ENCODE measurements around the gene SHMT2. TPM values are rescaled to one million over a fixed set of nuclear protein-coding genes. Genes with fewer than 3 reads are reported as not detected.

Gene SHMT2
- total RNA-seq, 1 experiment from 2014 or later: 421 TPM

GRCh38 chr12:57244312-57244696, 14.8 kb downstream of the SHMT2 start:
- Mint-ChIP-seq H3K4me1 (ENCODE audit: insufficient read depth, unreplicated experiment) (peaks cover 40% of the 10 kb centered on the region), H3K9me3 (ENCODE audit: unreplicated experiment) (no peaks in the 10 kb centered on the region), H3K4me3 (ENCODE audit: unreplicated experiment) (peak overlapping the region; percentile 67), H3K27ac (ENCODE audit: low read depth, unreplicated experiment) (no peak overlapping the region), H3K36me3 (ENCODE audit: insufficient read depth, unreplicated experiment) (no peaks in the 10 kb centered on the region), H3K27me3 (ENCODE audit: insufficient read depth, unreplicated experiment) (no peaks in the 10 kb centered on the region)
- ChIA-PET CTCF (interaction anchor here (0.5 to 9.8 kb wide), 20 partner anchors 8 to 525 kb away, joined by 3 to 188 read pairs (median 4); partner anchors contain the start of genes INHBE, NEMP1, NXPH4 and SHMT2), POLR2A (interaction anchor here (1.3 to 2.5 kb wide), 2 partner anchors 15 to 21 kb away, joined by 4 to 17 read pairs; partner anchors contain the start of gene SHMT2)
- no TSS peak for BruUV-seq (replicated peaks)
- no peak for DNase-seq (ENCODE audit: unreplicated experiment)
- intact Hi-C loops (cut with micrococcal nuclease): no loop called here
- TF ChIP-seq CTCF (IDR thresholded peaks at IDR 0.05; ENCODE audit: unreplicated experiment): no peak

GRCh38 chr12:57247041-57247440, 17.5 kb downstream of the SHMT2 start:
- no peak for TF ChIP-seq CTCF (IDR thresholded peaks at IDR 0.05; ENCODE audit: unreplicated experiment)
- no peak for DNase-seq (ENCODE audit: unreplicated experiment)
- ChIA-PET POLR2A (no interaction called here), CTCF (interaction anchor here (0.8 to 1.4 kb wide), 4 partner anchors 16 to 207 kb away, joined by 3 to 4 read pairs (median 3); partner anchors contain the start of gene INHBE)
- H3K4me3 Mint-ChIP-seq (ENCODE audit: unreplicated experiment): no peak overlapping the region
- BruUV-seq (replicated peaks): no TSS peak
- no peaks in the 10 kb centered on the region for H3K9me3 Mint-ChIP-seq (ENCODE audit: unreplicated experiment)
- H3K27me3 Mint-ChIP-seq (ENCODE audit: insufficient read depth, unreplicated experiment): no peaks in the 10 kb centered on the region
- H3K36me3 Mint-ChIP-seq (ENCODE audit: insufficient read depth, unreplicated experiment): no peaks in the 10 kb centered on the region
- H3K27ac Mint-ChIP-seq (ENCODE audit: low read depth, unreplicated experiment): no peak overlapping the region
- intact Hi-C loops (cut with micrococcal nuclease): no loop called here
- peaks cover 21% of the 10 kb centered on the region for H3K4me1 Mint-ChIP-seq (ENCODE audit: insufficient read depth, unreplicated experiment)

GRCh38 chr12:57248934-57249742, 19.6 kb downstream of the SHMT2 start:
- TF ChIP-seq CTCF (IDR thresholded peaks at IDR 0.05; ENCODE audit: unreplicated experiment): no peak
- Mint-ChIP-seq H3K36me3 (ENCODE audit: insufficient read depth, unreplicated experiment) (peaks cover 2% of the 10 kb centered on the region), H3K4me1 (ENCODE audit: insufficient read depth, unreplicated experiment) (peaks cover 8% of the 10 kb centered on the region), H3K27ac (ENCODE audit: low read depth, unreplicated experiment) (no peak overlapping the region), H3K9me3 (ENCODE audit: unreplicated experiment) (no peaks in the 10 kb centered on the region), H3K4me3 (ENCODE audit: unreplicated experiment) (no peak overlapping the region), H3K27me3 (ENCODE audit: insufficient read depth, unreplicated experiment) (no peaks in the 10 kb centered on the region)
- DNase-seq (ENCODE audit: unreplicated experiment): no peak
- ChIA-PET CTCF (interaction anchor here (0.9 to 2.4 kb wide), 8 partner anchors 9 to 209 kb away, joined by 3 to 12 read pairs (median 4); partner anchors contain the start of gene INHBE), POLR2A (no interaction called here)
- intact Hi-C loops (cut with micrococcal nuclease): no loop called here
- no TSS peak for BruUV-seq (replicated peaks)

- no peak for DNase-seq (ENCODE audit: unreplicated experiment)
- no peak for TF ChIP-seq CTCF (IDR thresholded peaks at IDR 0.05; ENCODE audit: unreplicated experiment)
- CTCF ChIA-PET: interaction anchor here (0.6 to 2.4 kb wide), 8 partner anchors 13 to 333 kb away, joined by 3 to 12 read pairs (median 4); partner anchors contain the start of gene INHBE
- POLR2A ChIA-PET: no interaction called here
- H3K27ac Mint-ChIP-seq (ENCODE audit: low read depth, unreplicated experiment): no peak overlapping the region
- no peaks in the 10 kb centered on the region for H3K4me1 Mint-ChIP-seq (ENCODE audit: insufficient read depth, unreplicated experiment)
- H3K36me3 Mint-ChIP-seq (ENCODE audit: insufficient read depth, unreplicated experiment): peaks cover 6% of the 10 kb centered on the region
- BruUV-seq (replicated peaks): no TSS peak
- no peaks in the 10 kb centered on the region for H3K9me3 Mint-ChIP-seq (ENCODE audit: unreplicated experiment)
- no peak overlapping the region for H3K4me3 Mint-ChIP-seq (ENCODE audit: unreplicated experiment)
- no peaks in the 10 kb centered on the region for H3K27me3 Mint-ChIP-seq (ENCODE audit: insufficient read depth, unreplicated experiment)
- intact Hi-C loops (cut with micrococcal nuclease): no loop called here
Observed at GRCh38 chr12:57250541-57250940, 21.0 kb downstream of the SHMT2 start.
